Lung (tissue), 12 donors: ENCODE data around the gene ZBTB21. TPM values are rescaled to one million over a fixed set of nuclear protein-coding genes. Genes with fewer than 3 reads are reported as not detected.

Experiments used
- ATAC-seq: fragments of 200-7000 bp; cut with Tn5 transposase; one replicate; pipeline ENCODE4 v1.9.1; 2020; ENCODE audit warnings: moderate number of reproducible peaks; ENCODE audit not compliant: insufficient read depth, low FRiP score
- DNase-seq, 3 donors: peaks; one replicate each; pipeline ENCODE4 v3.0.0-alpha.2; 2013 to 2017
- H3K27ac ChIP-seq, 2 donors: one replicate each; pipeline ENCODE4 v1.5.1; 2013; ENCODE audit warnings: mild to moderate bottlenecking in 2 of 2, moderate library complexity in 2 of 2, control low read depth in 1 of 2, inconsistent platforms in 1 of 2, low read depth in 1 of 2, low read length in 1 of 2
- H3K27me3 ChIP-seq, 3 donors: one replicate each; pipeline ENCODE4 v1.5.1; 2013; ENCODE audit warnings: low read length in 2 of 3; ENCODE audit not compliant: control insufficient read depth in 3 of 3, insufficient read depth in 3 of 3
- H3K36me3 ChIP-seq, 4 donors: one replicate each; pipeline ENCODE4 v1.5.1; 2013; ENCODE audit warnings: low read length in 4 of 4, mild to moderate bottlenecking in 1 of 4, moderate library complexity in 1 of 4; ENCODE audit not compliant: control insufficient read depth in 4 of 4, insufficient read depth in 4 of 4
- H3K4me1 ChIP-seq, 5 donors: one replicate each; pipeline ENCODE4 v1.5.1; 2013; ENCODE audit warnings: low read length in 5 of 5, mild to moderate bottlenecking in 2 of 5, moderate library complexity in 1 of 5; ENCODE audit not compliant: control insufficient read depth in 5 of 5, insufficient read depth in 5 of 5
- H3K4me3 ChIP-seq: one replicate; pipeline ENCODE4 v1.5.1; 2013; ENCODE audit warnings: mild to moderate bottlenecking, control low read depth, moderate library complexity
- H3K9ac ChIP-seq, 2 donors: one replicate each; pipeline ENCODE4 v1.5.1; 2013; ENCODE audit warnings: low read length in 2 of 2, control low read depth in 1 of 2; ENCODE audit not compliant: insufficient read depth in 1 of 2
- H3K9me3 ChIP-seq, 4 donors: one replicate each; pipeline ENCODE4 v1.5.1; 2013; ENCODE audit warnings: low read length in 3 of 4, mild to moderate bottlenecking in 1 of 4, moderate library complexity in 1 of 4; ENCODE audit not compliant: control insufficient read depth in 4 of 4, insufficient read depth in 3 of 4
- WGBS, 2 donors: extraction: QIAGEN DNeasy Blood & Tissue Kit; methylation state at CpG; one replicate each; pipeline ENCODE4 v1.1.7; 2013; 5-methylcytosine and 5-hydroxymethylcytosine counted together
- polyA plus RNA-seq, 2 donors: library from polyadenylated mRNA; stranded (reverse); fragments of 200-250 nt; gene quantifications; one replicate each; pipeline ENCODE4 v1.2.1, GENCODE V29; 2013
- total RNA-seq, 2 donors: library from RNA; depleted of rRNA in 1 of 2; stranded (reverse); fragments of >200 nt in 1 of 2; gene quantifications; one replicate each; pipeline ENCODE4 v1.2.1, GENCODE V29; 2014 to 2021
- TF ChIP-seq, protein P1 (sequence below): IDR thresholded peaks from 2 replicates; pipeline ENCODE4 v1.5.1; 2012; ENCODE audit warnings: mild to moderate bottlenecking; ENCODE audit errors: control extremely low read depth, extremely low read depth
- donor health status: control.
- donor health status: control.
- donor health status: Bipolar disorder and iron deficiency.
- donor health status: healthy.
- donor health status: DM: yes; HTN: yes; CAD: no.

ZBTB21 gene
- total and polyA plus RNA-seq, 4 donors = 3.2 to 15.4 (median 7.5) TPM

- no peak for DNase-seq
- peaks cover 0 to 9% (median 6%) of the 10 kb centered on the region in 5 donors for H3K4me1 ChIP-seq
- no peaks in the 10 kb centered on the region for H3K27me3 ChIP-seq
- H3K27ac ChIP-seq = no peak overlapping the region
- TF ChIP-seq, protein P1, sequence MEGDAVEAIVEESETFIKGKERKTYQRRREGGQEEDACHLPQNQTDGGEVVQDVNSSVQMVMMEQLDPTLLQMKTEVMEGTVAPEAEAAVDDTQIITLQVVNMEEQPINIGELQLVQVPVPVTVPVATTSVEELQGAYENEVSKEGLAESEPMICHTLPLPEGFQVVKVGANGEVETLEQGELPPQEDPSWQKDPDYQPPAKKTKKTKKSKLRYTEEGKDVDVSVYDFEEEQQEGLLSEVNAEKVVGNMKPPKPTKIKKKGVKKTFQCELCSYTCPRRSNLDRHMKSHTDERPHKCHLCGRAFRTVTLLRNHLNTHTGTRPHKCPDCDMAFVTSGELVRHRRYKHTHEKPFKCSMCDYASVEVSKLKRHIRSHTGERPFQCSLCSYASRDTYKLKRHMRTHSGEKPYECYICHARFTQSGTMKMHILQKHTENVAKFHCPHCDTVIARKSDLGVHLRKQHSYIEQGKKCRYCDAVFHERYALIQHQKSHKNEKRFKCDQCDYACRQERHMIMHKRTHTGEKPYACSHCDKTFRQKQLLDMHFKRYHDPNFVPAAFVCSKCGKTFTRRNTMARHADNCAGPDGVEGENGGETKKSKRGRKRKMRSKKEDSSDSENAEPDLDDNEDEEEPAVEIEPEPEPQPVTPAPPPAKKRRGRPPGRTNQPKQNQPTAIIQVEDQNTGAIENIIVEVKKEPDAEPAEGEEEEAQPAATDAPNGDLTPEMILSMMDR = no peak
- peaks cover 0 to 7% (median 2%) of the 10 kb centered on the region in 4 donors for H3K36me3 ChIP-seq
- no peak for ATAC-seq
- H3K9me3 ChIP-seq = no peaks in the 10 kb centered on the region
- no peak overlapping the region for H3K4me3 ChIP-seq
- no peak overlapping the region for H3K9ac ChIP-seq
- WGBS, 2 donors = 95 to 98% methylated on average over 10 of the region's 10 CpGs
These were observed 66.3 kb downstream of the ZBTB21 start for GRCh38 chr21:41943851-41944250.

DNA sequence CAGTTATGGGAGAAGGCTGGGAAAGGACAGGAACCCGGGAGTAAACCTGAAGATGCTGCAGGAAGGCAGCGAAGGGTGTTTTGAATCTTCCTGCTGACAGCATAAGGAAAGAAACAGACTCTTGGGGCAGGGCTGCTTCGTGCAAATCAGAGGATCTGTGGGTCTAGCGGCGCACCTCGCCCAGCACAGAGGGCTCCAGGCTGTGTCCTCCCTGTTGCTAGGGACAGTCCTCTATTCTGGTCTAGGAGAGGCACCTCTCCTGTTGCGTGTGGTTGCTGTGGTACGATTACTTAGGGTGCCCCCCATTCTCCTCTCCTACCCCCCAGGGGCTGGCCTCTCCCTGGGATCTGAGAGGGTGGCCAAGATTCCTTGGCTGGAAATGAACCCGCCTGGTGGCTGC is 67.7 kb downstream of the ZBTB21 start:
- Histone ChIP-seq H3K27me3 (no peaks in the 10 kb centered on the region), H3K36me3 (peaks cover 0 to 7% (median 2%) of the 10 kb centered on the region in 4 donors), H3K4me1 (no peaks in the 10 kb centered on the region), H3K4me3 (no peak overlapping the region), H3K27ac (no peak overlapping the region), H3K9ac (no peak overlapping the region), H3K9me3 (no peaks in the 10 kb centered on the region)
- TF ChIP-seq, protein P1 = no peak
- no peak for DNase-seq
- ATAC-seq = no peak
- WGBS, 2 donors = 91 to 93% methylated on average over 9 of the region's 9 CpGs

GRCh38 chr21:41941941-41942340 is 68.2 kb downstream of the ZBTB21 start:
- Histone ChIP-seq H3K36me3 (peaks cover 0 to 7% (median 2%) of the 10 kb centered on the region in 4 donors), H3K4me3 (no peak overlapping the region), H3K27me3 (no peaks in the 10 kb centered on the region), H3K27ac (no peak overlapping the region), H3K4me1 (no peaks in the 10 kb centered on the region), H3K9me3 (no peaks in the 10 kb centered on the region), H3K9ac (no peak overlapping the region)
- DNase-seq = no peak
- 96 to 97% methylated on average over 12 of the region's 12 CpGs for WGBS, 2 donors
- no peak for ATAC-seq
- TF ChIP-seq, protein P1 = no peak

DNA sequence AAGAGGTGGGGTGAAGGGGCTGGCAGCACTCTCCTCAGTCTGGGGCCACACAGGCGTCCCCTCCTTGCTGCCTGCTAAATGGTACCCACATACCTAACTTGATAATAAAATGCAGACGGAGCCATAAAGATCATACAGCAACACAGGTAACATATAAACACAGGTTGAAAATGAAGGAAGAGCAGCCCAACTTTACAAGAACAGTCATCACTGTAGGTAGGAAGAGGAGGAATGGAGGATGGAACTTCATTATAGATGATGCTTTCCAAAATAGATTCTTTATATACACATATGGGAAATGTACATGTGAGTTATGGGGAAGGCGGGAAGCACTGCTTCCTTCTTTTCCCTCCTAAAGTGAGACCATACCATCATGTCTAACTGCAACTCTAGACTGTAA is 69.7 kb downstream of the ZBTB21 start:
- no peak overlapping the region for H3K27ac ChIP-seq
- no peaks in the 10 kb centered on the region for H3K9me3 ChIP-seq
- no peak overlapping the region for H3K9ac ChIP-seq
- H3K36me3 ChIP-seq = peaks cover 0 to 7% (median 2%) of the 10 kb centered on the region in 4 donors
- no peaks in the 10 kb centered on the region for H3K27me3 ChIP-seq
- no peak overlapping the region for H3K4me3 ChIP-seq
- no peak for DNase-seq
- no peak for ATAC-seq
- TF ChIP-seq, protein P1 = no peak
- H3K4me1 ChIP-seq = no peaks in the 10 kb centered on the region
- 98% methylated on average over 3 of the region's 3 CpGs for WGBS, 2 donors
